Measurements from ENCODE around the gene MAPK8. TPM values are rescaled to one million over a fixed set of nuclear protein-coding genes. Genes with fewer than 3 reads are reported as not detected.

The MAPK8 gene
- total RNA-seq, 1 donor from 2014 or later: 42.3 TPM

- Histone ChIP-seq H3K4me3 (no peak overlapping the region), H3K9me3 (peaks cover 6% of the 10 kb centered on the region), H3K27me3 (no peaks in the 10 kb centered on the region), H3K27ac (no peak overlapping the region), H3K36me3 (no peaks in the 10 kb centered on the region), H3K4me1 (peaks cover 2% of the 10 kb centered on the region)
- TF ChIP-seq, protein P1, sequence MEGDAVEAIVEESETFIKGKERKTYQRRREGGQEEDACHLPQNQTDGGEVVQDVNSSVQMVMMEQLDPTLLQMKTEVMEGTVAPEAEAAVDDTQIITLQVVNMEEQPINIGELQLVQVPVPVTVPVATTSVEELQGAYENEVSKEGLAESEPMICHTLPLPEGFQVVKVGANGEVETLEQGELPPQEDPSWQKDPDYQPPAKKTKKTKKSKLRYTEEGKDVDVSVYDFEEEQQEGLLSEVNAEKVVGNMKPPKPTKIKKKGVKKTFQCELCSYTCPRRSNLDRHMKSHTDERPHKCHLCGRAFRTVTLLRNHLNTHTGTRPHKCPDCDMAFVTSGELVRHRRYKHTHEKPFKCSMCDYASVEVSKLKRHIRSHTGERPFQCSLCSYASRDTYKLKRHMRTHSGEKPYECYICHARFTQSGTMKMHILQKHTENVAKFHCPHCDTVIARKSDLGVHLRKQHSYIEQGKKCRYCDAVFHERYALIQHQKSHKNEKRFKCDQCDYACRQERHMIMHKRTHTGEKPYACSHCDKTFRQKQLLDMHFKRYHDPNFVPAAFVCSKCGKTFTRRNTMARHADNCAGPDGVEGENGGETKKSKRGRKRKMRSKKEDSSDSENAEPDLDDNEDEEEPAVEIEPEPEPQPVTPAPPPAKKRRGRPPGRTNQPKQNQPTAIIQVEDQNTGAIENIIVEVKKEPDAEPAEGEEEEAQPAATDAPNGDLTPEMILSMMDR (IDR thresholded peaks at IDR 0.05): no peak
- intact Hi-C loops (cut with DNase I): no loop called here
- ATAC-seq: no peak
- no peak for DNase-seq
These were observed 78.2 kb downstream of the MAPK8 start for GRCh38 chr10:48384699-48384982.

GRCh38 chr10:48389272-48389671 lies 82.8 kb downstream of the MAPK8 start:
- no peak overlapping the region for H3K27ac ChIP-seq
- intact Hi-C loops (cut with DNase I): no loop called here
- H3K4me1 ChIP-seq: peaks cover 18% of the 10 kb centered on the region
- TF ChIP-seq, protein P1 (IDR thresholded peaks at IDR 0.05): no peak
- no peaks in the 10 kb centered on the region for H3K9me3 ChIP-seq
- no peaks in the 10 kb centered on the region for H3K36me3 ChIP-seq
- ATAC-seq: peak; percentile 85
- DNase-seq: no peak
- no peaks in the 10 kb centered on the region for H3K27me3 ChIP-seq
- H3K4me3 ChIP-seq: no peak overlapping the region

DNA sequence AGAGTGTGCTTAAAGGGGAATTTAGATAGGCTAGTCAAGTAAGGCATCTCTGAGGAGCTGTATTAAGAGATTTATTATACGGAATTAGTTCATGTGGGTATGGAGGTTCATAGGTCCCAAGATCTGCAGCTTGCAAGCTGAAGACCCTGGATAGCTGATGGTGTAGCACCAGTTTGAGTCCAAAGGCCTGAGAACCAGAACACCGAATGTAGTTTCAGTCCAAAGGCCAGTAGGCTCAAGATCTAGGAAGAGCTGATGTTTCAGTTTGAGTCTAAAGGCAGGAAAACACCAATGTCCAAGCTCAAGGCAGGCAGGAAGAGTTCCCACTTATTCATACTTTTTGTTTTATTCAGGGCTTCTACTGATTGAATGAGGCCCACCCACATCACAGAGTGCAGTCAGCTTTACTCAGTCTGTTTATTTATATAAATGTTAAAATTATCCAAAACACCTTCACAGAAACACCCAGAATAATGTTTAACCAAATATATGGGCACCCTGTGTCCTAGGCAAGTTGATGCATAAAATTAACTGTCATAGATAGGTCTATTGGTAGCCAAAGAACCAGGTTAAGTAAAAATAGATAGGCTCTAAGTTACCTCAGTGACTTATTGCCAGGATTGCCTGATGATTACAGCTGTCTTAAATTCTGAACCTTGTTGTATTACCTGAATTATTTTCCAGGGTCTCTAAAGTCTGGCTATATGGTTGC lies 83.5 kb downstream of the MAPK8 start:
- Histone ChIP-seq H3K27ac (no peak overlapping the region), H3K27me3 (no peaks in the 10 kb centered on the region), H3K36me3 (no peaks in the 10 kb centered on the region), H3K9me3 (no peaks in the 10 kb centered on the region), H3K4me1 (peaks cover 18% of the 10 kb centered on the region), H3K4me3 (no peak overlapping the region)
- no peak for DNase-seq
- intact Hi-C loops (cut with DNase I): no loop called here
- ATAC-seq: no peak
- TF ChIP-seq, protein P1 (IDR thresholded peaks at IDR 0.05): no peak

DNA sequence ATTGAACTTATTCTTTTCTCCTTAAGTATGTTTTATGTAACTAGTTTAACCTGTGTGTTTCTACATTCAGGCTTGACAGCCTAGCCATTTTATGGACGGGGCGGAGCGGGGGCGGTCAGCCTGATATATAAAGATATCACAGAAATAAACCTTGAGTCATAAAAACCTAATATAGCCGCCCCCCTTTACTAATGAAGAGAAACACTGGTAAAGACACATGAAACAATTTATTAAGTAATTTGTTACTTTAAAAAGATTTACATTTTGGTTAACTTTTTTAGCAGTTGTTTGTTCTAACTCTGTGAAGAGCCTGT lies 84.0 kb downstream of the MAPK8 start:
- no peaks in the 10 kb centered on the region for H3K27me3 ChIP-seq
- H3K4me3 ChIP-seq: no peak overlapping the region
- ATAC-seq (no peak), DNase-seq (no peak)
- TF ChIP-seq, protein P1 (IDR thresholded peaks at IDR 0.05): no peak
- H3K36me3 ChIP-seq: no peaks in the 10 kb centered on the region
- no peak overlapping the region for H3K27ac ChIP-seq
- H3K9me3 ChIP-seq: no peaks in the 10 kb centered on the region
- intact Hi-C loops (cut with DNase I): no loop called here
- peaks cover 18% of the 10 kb centered on the region for H3K4me1 ChIP-seq

DNA sequence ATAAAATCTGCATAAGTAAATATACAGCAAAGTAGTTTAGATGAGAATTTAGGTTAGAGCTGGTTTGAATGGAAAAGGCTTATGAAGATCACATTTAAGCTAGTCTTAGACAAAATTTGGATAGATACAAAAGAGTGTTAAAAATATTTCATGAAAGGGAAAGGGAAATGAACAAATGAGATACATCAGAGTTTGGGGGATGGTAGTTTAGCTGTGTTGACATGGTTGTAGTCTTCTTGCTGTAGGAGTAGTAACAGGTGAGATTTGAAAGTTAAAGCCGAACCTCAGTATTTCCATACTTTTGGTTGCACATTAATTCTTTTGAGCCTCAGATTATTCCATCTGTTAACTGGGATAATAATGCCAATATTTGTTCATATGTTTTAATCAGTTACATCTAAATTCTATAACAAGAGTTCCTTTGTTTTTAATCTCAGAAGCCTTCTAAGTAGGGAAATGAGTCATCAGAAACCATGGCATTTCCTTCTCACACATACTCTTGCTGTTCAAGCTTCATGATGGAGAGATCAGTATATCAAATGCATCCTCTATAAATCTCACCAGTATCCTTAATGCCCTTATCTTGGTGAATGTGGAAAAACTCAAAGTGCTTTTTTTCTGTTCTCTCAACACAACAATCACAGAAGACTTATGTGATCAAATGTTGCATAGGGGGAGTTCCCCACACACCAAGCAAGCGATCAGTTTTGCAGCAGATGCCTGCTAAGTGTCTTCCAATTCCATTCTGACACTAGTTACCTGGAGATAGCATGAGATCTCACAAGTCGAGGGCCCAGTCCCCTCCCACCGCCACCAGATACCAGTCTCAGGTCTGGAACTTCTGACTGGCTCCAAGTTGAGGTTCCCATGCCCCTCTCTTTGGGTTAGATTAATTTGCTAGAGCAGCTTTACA lies 84.7 kb downstream of the MAPK8 start:
- Histone ChIP-seq H3K9me3 (no peaks in the 10 kb centered on the region), H3K4me3 (no peak overlapping the region), H3K4me1 (peaks cover 18% of the 10 kb centered on the region), H3K36me3 (no peaks in the 10 kb centered on the region), H3K27me3 (no peaks in the 10 kb centered on the region), H3K27ac (no peak overlapping the region)
- ATAC-seq (no peak), DNase-seq (no peak)
- TF ChIP-seq, protein P1 (IDR thresholded peaks at IDR 0.05): no peak
- intact Hi-C loops (cut with DNase I): no loop called here
